ENCODE results near the gene GALP.
"Not testable (repeated sequence)": the region's sequence is repeated elsewhere in the genome, so short reads cannot be mapped to it uniquely, and the experiment has no call there.

The GALP gene

DNA sequence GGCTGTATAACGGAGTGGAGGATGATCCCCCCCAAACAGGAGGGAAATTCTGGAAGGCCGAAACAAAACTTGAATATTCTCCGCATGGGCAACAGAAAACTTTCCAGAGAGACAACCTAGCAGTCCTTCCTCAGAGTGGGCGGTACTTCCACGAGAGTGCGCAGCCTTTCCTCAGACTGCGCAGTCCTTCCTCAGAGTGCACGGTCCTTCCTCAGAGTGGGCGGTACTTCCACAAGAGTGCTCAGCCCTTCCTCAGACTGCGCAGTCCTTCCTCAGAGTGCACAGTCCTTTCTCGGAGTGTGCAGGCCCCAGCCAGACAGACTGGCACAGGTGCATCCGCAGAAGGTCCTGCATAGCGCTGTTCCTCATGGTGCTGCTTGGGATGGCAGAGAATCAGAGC lies 12.7 kb upstream of the GALP start:
- TF ChIP-seq, protein P1, sequence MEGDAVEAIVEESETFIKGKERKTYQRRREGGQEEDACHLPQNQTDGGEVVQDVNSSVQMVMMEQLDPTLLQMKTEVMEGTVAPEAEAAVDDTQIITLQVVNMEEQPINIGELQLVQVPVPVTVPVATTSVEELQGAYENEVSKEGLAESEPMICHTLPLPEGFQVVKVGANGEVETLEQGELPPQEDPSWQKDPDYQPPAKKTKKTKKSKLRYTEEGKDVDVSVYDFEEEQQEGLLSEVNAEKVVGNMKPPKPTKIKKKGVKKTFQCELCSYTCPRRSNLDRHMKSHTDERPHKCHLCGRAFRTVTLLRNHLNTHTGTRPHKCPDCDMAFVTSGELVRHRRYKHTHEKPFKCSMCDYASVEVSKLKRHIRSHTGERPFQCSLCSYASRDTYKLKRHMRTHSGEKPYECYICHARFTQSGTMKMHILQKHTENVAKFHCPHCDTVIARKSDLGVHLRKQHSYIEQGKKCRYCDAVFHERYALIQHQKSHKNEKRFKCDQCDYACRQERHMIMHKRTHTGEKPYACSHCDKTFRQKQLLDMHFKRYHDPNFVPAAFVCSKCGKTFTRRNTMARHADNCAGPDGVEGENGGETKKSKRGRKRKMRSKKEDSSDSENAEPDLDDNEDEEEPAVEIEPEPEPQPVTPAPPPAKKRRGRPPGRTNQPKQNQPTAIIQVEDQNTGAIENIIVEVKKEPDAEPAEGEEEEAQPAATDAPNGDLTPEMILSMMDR (IDR thresholded peaks at IDR 0.05; ENCODE audit: low read length, missing control alignments), result no peak
- DNase-seq (ENCODE audit: low read depth), result no peak
- H3K4me3 ChIP-seq (replicated peaks; ENCODE audit: low read depth, low read length), result no peak overlapping the region

DNA sequence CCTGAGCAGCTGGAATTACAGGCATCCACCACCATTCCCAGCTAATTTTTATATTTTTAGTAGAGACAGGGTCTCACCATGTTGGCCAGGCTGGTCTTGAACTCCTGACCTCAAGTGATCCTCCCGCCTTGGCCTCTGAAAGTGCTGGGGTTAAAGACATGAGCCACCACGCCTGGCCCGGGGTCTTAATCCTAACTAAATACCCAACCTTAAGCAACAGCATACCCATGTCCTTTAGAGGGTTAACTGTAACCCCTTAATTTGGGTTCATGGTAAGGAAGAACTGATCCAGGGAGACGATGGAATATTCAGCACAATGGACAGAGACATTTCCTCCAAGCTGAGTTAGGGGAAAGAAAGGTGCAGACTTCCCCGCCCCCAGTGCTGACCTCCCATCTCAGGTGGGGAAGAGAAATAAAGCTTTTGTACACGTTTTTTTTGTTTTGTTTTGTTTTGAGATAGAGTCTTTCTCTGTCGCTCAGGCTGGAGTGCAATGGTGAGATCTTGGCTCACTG lies 8.7 kb upstream of the GALP start:
- H3K4me3 ChIP-seq (replicated peaks; ENCODE audit: low read depth, low read length), result no peak overlapping the region
- TF ChIP-seq, protein P1 (IDR thresholded peaks at IDR 0.05; ENCODE audit: low read length, missing control alignments), result no peak
- DNase-seq (ENCODE audit: low read depth), result peak; percentile 34

DNA sequence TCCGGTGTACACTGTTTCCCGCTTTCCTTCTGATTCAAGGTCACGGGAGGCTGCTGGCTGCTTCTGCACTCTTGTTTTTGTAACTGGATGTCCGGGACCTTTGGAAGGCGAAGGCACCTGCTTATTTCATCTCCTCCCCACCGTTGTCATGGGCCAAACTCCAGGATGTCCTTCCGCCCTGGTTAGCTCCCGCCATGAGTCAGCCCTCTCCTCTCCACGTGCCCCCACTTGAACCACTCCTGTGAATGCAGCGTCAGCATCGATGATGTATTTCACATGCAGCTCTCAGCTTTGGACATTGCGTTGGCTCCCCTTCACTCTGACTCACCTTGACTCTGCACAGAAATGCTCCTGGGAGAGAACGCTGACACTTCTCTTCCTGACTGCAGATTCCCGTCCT lies 5.5 kb upstream of the GALP start:
- DNase-seq (ENCODE audit: low read depth), result peak; percentile 22
- TF ChIP-seq, protein P1 (IDR thresholded peaks at IDR 0.05; ENCODE audit: low read length, missing control alignments), result no peak

DNA sequence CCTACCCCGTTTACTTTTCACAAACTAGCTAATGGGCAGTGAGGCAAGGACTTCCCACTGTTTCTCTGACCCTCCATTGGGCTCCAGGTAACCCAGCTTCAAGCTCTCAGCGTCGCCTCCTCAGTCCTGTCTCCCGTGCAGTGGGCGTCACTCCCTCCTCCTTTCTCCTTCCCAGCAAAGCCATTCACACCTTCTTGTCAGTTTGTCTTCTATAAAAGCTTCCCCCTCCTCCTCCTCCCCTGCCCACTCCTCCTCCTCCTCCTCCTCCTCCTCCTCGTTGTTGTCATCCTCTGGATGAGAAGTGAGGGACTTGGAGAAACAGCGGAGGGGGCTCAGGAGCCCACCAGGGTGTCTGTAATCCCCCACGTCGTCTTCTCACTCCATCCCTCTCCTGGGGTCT lies 1.7 kb upstream of the GALP start:
- H3K4me3 ChIP-seq (replicated peaks; ENCODE audit: low read depth, low read length), result no peak overlapping the region
- no peak for DNase-seq (ENCODE audit: low read depth)
- TF ChIP-seq, protein P1 (IDR thresholded peaks at IDR 0.05; ENCODE audit: low read length, missing control alignments), result no peak

More for the DNA sequence above, 5.5 kb upstream of the GALP start:
- no peak overlapping the region for H3K4me3 ChIP-seq (replicated peaks; ENCODE audit: low read depth, low read length)

DNA sequence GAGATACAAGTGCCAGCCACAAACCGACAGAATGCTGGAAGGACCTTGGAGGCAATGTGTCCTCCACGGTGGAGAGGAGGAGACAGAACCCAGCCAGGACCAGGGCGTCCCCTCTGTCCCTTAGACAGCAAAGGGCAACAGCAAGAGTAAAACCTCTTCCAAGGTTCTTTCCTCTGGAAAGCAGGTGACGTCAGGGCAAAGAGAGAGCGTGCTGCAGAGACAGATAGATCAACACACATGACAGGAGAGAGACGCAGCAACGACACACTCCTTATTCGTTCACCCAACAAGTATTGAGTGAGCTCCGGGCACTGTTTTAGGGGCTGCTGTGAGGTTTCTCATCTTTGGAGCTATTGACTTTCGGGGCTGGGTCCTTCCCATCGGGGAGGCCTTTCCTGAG lies 1.3 kb upstream of the GALP start:
- no peak overlapping the region for H3K4me3 ChIP-seq (replicated peaks; ENCODE audit: low read depth, low read length)
- DNase-seq (ENCODE audit: low read depth), result no peak
- TF ChIP-seq, protein P1 (IDR thresholded peaks at IDR 0.05; ENCODE audit: low read length, missing control alignments), result no peak

DNA sequence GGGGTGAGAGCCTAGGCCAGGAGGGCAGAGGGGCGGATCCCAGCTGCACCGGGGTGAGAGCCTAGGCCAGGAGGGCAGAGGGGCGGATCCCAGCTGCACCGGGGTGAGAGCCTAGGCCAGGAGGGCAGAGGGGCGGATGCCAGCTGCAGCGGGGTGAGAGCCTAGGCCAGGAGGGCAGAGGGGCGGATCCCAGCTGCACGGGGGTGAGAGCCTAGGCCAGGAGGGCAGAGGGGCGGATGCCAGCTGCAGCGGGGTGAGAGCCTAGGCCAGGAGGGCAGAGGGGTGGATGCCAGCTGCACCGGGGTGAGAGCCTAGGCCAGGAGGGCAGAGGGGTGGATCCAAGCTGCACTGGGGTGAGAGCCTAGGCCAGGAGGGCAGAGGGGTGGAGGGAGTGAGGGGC lies 502 bp downstream of the GALP start:
- not testable (repeated sequence) for H3K4me3 ChIP-seq (replicated peaks; ENCODE audit: low read depth, low read length); DNase-seq (ENCODE audit: low read depth)

DNA sequence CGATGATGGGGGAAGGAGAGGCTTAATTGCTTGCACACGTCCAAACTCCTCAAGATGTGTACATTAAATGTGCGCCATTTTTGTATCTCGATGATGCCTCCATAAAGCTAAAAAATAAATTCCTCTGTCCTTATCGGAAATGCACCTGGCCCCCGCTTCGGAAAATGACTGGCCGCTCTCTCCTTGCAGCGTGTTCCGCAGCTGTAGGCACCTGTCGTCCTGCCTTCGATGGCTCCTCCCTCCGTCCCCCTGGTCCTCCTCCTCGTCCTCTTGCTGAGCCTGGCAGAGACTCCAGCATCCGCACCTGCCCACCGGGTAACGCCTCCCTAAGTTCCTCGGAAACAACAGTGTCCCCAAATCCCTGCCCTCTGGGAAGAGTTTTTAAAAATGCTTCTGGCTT lies 1.1 kb downstream of the GALP start:
- TF ChIP-seq, protein P1 (IDR thresholded peaks at IDR 0.05; ENCODE audit: low read length, missing control alignments), result no peak
- no peak for DNase-seq (ENCODE audit: low read depth)
- H3K4me3 ChIP-seq (replicated peaks; ENCODE audit: low read depth, low read length), result no peak overlapping the region
